ENCODE data around the gene LENG1.

The LENG1 gene

GRCh38 chr19:54109651-54110050, 49.9 kb downstream of the LENG1 start:
- DNase-seq (ENCODE audit: low read depth, low spot score) = no peak

GRCh38 chr19:54108496-54108895, 51.0 kb downstream of the LENG1 start:
- DNase-seq (ENCODE audit: low read depth, low spot score) = no peak

DNA sequence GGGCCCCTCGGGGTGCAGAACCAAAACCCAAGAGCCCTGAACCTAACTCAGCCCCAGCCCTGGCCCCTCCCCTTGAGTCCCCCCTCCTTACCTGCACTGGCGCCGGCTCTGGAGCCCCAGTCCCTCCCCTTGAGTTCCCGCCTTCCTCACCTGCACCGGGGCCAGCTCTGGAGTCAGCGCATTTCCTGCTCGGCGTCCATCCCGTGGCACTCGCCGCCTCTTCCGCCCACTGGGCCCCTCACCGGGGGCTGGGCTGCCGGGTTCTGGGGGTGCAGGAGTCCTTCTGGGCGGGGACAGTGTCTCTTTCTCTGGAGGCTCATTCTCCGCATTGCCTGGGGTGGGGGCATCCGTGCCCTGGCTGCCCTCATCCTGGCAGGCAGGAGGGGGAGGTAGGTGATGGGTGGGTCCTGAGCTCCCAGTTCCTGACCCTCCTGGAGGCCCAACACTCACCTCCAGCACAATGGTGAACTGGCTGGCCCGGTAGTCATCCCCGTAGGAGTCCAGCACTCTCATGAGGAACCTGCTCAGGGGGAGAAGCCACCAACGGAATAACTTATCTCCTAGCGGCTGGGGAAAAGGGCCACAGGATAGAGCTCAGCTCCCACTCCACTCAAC, 51.5 kb downstream of the LENG1 start:
- no peak for DNase-seq (ENCODE audit: low read depth, low spot score)

DNA sequence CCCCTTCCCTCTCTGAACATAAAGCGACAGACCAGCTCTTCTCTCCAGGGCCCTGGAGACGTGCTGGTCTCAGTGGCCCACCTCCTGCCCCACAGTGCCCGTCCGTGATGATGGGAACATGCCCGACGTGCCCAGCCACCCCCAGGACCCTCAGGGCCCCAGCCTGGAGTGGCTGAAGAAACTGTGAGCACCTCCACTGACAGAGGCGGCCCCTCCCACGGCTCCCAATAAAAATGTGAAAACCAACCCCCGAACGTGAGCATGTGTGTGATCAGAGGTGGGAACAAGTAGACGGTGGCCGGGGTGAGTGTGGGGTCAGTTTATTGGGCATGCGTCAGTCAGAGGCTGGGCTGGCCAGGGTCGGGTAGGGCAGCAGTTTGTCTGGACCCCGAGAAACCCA, 52.8 kb downstream of the LENG1 start:
- no peak for DNase-seq (ENCODE audit: low read depth, low spot score)

GRCh38 chr19:54105796-54106195, 53.7 kb downstream of the LENG1 start:
- DNase-seq (ENCODE audit: low read depth, low spot score) = no peak
